HG03175 (cell line): ENCODE results near the gene VEPH1.

Experiments used
- ATAC-seq: cut with Tn5 transposase; IDR thresholded peaks from one replicate; pipeline ENCODE4 v1.9.1; 2021; ENCODE audit warnings: mild to moderate bottlenecking, moderate library complexity; ENCODE audit not compliant: unreplicated experiment

The VEPH1 gene

DNA sequence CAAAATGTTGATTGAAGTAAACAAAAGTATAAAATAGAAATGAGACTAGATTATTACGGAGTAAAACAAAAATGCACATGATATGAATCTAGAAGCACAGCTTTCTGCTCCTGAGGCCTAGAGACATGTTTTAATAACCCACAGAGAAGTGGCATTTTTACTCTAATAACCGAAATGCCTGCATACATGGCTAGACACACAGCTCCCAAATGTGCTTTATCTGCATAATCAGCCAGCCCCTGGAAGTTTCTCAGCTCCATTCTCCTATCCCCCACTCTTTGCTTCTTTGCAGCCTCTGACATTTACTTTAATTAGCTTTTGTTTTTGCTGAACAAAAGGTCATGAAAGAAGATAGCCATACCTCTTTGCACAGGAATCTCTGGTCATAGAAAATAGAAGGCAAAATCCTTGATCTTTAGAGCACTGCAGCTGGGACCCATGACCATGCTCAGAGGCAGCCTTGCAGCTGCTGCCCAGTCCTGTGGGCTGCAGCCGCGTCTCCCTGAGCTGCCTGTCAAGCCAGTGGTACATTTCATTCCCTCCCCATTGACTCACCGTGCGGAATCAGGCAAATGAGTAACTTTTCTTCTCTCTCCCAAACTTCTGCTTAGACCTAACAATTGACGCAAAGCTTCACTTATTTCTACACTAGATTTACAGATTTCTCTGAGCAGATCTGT is at the start of gene VEPH1:
Gene VEPH1 (minus strand): TSS at position 501 of the 680 bp plus-strand sequence. CDS start 8,067 bp downstream, outside the sequence.
- no peak for ATAC-seq

GRCh38 chr3:157551961-157552360 is 48.7 kb upstream of the VEPH1 start:
- ATAC-seq, result no peak

DNA sequence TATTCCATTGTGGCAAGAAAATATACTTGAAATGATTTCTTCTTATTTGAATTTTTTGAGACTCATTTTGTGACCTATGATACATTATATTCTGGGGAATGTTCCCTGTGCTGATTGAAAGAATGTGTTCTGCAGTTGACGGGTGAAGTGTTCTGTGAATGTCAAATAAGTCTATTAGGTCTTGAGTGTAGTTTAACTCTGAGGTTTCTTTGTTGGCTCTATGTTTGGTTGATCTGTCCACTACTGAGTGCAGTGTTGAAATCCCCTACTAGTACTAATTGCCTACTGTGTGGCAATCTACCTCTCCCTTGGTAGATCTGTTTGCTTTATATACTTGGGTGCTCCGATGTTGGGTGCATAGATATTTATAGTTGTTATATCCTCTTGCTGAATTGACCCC is 46.3 kb upstream of the VEPH1 start:
- ATAC-seq, result no peak

- ATAC-seq, result no peak
These were observed 41.4 kb upstream of the VEPH1 start for GRCh38 chr3:157544501-157545130.

DNA sequence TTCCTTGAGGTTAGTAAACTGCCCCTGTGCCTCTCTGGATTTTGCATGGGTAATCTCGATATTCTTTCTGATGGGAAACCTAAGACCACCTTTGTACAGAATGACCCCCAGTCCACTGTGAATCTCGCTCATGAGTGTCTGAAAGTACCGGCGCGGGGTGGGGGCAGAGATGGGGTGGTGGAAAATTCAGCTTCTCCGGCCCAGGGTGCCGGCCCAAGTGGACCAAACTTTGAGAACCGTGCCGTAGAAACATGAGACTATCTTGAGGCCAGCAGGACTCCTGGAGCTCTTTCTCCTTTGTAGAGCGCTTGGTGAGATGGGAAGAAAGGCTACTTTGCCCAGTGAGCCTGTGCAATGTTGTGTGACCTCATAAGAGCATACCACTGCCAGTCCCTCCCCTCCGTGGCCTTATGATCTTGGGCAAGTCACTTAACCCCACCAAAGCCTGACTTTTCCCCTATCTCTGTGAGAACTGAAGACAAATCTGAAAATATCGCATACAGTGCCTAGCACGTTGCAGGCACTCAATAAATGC is 40.4 kb upstream of the VEPH1 start:
- no peak for ATAC-seq

DNA sequence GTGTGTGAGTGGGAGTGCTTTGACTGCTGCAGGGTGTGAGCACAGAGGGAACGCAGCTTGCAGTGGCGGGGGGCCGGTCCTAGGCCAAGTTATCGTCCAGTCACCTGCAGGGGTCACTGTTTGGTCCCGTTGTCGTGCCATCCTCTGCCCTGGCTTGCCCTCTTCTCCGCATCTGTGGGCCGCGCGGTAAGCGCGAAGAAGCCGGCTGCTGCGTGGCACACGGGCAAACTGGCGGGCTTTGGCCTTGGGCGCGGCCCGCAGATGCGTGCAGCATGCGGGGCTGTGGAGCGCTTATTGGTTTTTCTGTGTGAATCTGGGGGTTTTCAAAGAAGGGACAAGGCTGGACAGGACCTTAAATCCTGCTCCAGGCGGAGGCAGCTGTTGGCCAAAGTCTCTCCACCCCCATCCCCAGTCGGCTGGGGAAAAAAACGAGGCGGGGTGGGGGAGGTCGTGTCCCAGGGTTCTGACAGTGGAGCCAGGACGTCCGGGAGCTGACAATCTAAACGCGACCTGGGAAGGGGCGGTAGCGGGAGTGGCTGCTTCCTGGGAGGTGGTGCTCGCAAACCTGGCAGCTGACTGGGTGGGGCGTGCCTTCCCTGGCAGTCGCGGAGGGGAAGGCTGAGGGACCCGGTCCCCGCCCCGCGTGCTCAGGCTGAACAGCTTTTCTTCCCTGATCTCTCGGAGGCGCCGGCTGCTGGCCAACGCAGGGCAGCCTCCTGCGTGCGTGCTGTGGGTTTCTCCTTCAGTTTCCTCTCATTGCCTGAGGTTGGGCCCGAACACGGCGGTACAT is 39.7 kb upstream of the VEPH1 start:
- ATAC-seq, result no peak

DNA sequence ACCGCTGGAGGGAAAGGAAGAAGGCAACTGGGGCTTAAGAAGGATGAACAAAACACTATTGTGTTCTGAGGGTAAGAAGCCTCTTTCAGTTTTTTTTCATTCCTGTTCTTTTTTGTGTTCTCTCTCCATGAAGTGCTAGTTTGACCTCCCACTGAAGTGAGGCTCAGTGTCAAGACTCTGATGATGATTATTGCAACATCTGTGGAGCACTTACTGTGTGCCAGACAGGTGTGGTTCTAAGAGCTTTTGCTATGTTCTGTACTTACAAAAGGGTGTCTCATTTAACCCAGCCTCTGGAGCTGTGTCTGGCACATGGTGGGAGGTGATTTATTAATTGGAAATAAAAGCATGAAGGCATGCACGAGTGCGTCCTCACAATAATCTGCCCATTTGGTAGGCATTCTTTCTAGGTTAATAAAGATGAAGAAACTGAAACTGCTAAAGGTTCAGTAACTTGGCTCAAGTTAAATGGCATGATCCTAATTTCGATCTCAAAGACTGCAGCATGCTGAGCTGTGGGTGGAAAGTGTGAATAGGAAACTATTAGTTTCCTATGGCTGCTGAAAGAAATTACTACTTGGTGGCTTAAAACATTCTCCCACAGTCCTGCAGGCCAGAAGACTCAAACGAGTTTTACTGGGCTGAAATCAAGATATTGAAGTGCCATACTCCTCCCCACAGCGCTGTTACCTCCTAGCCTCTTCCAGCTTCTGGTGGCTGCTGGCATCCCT is 38.5 kb upstream of the VEPH1 start:
- ATAC-seq, result no peak

- ATAC-seq, result no peak
These were observed 37.4 kb upstream of the VEPH1 start for GRCh38 chr3:157540656-157541055.

GRCh38 chr3:157535667-157536066 is 32.5 kb upstream of the VEPH1 start:
- ATAC-seq, result no peak

GRCh38 chr3:157534725-157535161 is 31.5 kb upstream of the VEPH1 start:
- no peak for ATAC-seq

DNA sequence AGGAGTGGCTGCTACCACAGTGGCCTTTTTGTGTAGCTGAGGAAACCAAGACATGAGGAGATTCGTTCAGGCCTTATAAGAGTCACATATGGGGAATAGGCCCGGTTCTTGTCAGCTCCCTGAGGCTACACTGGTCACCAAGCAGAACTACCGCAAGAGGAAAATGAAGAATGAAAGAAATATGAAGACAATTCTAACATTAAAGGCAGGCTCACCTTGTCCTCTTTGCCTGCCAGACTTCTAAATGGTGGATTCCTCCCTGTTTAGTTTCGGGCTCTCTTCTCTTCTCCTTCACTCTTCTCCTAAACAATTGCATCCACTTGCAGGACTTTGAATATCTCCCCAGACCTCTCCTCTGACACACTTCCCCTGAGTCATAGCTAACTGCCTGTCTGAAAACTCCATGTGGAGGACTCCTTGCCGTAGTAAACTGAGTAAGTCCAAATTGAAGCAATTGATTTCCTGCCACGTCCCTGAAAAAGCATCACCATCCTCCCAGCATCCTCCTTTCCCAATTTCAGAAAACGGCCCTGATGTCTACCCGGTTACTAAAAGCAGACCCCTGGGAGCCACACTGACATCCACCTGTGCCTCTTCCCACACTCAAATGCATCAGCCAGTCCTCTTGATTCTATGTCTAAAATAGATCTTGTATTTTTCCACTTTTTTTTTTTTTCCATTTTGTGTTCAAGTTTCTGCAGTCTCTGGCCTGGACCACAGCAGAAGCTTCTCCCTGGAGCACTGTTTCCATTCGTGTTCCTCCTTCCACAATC is 30.3 kb upstream of the VEPH1 start:
- no peak for ATAC-seq

DNA sequence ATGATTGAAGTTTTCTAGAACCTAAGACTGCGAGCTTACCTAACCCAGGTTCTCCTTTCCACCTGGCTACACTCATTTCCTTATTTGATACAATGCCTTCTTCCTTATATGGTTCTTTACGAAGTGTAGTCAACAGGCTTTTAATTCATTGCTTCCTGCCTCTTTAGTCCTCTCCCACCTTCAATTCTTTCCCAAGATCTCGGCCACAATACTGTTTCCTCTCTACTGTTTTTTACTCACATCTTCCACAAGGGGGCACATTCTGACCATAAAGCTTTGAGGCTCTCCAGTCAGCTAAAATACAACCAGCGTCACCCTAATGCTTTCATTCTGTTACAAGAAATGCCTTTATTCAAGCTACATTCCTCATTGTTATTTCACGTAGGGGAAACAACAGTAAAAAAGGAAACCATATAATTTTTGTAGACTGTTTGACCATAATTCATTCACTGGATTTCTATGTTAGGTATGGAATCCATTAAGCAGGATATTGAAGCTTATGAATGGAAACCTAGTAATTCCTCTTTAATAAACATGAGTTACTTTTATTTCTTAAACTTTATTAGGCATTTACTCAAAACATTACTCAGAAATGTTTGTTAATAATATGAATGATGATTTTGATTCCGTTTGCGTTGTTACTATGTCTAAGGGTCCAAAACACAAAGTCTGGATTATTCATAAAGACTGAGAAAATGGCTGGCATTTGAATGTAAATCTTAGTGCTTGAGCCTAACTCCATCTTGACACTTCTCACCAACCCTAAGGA is 29.5 kb upstream of the VEPH1 start:
- ATAC-seq, result peak; percentile 90

- no peak for ATAC-seq
These were observed 28.6 kb upstream of the VEPH1 start for GRCh38 chr3:157531771-157532170.

GRCh38 chr3:157531301-157531660 is 28.1 kb upstream of the VEPH1 start:
- ATAC-seq, result no peak

DNA sequence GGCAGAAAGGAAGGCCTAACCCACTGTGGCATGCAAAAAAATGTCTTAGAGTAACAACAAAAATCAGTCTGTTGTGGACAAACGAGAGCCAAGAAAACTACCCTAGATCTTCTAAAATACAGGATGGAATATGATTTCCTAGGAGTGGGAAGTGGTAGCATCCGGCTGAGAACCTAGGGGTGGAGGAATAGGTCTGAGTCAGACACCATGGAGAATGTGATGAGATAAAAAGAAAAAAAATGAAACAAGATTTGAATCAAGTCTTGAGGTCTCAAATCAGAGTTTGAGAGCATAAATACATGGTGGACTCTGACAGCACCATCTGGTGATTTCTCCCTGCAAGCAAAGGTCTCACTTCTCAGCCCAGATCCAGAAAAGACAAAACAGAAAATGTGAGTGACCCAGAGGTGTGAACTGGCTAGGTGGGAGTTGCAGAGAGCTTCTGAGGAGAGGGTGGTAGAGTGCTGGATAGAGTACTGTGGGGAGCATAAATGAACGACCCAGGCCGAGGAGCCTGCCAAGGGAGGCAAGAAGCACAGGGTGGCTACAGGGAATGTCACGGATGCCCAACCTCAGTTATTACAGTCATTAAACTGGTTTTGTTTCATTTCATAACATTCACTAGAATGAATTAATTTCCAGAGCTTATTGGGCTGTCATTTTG is 27.6 kb upstream of the VEPH1 start:
- ATAC-seq, result no peak

- no peak for ATAC-seq
These were observed 26.5 kb upstream of the VEPH1 start for GRCh38 chr3:157529751-157530150.

DNA sequence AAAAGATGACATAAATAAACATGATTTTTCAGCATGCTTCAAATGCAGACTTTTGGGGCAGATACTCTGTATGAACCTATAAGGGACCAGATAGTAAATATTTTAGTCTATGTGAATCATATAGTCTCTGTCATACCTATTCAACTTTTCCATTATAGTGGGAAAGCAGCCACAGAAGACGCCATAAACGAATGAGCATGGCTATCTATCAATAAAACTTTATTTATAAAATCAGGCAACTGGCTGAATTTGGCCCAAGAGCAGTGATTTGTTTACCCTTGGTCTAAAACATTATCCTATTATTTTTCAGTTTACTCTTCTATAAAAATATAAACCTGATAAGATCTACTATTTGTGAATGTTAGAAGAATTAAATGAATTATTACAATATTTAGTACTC is 25.9 kb upstream of the VEPH1 start:
- no peak for ATAC-seq

DNA sequence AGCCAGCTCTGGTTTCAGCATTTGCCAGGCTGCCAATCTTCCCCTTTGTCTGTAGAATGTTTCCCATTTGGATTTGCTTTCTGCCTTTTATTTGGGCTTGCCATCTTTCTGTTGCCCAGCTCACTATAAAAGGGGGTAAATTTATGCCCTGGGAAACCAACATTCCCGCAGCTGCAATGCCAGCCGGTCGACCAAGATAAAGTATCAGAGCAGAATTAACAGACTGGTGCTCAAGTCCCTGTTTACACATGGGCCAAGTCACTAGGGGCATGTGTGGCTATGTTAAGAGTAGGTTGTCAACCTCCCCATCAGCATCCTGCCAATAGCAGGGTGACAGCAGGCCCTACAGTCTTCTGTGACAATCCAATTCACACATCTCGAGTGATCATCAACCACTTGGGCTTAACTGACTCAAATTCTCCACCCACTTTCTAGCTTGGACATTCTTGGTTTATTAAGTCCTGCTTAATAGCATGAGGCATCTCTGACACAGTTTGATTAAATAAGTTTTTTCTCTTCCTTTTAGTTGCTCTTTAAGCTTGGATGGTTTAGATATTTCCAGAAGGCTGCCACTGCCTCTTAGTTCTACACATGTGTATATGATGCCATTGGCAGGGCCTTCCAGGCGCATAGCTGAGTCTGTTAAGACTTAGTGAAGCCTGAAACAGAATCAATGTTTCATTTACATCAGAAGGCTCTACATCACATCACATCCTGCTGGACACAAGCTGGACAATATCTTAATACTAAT is 24.1 kb upstream of the VEPH1 start:
- ATAC-seq, result no peak
